ENCODE measurements around the gene FRMD6. TPM values are rescaled to one million over a fixed set of nuclear protein-coding genes. Genes with fewer than 3 reads are reported as not detected.

Gene FRMD6
- 10 to 100 TPM; 38.3 to 85.6 (median 49.6) TPM for total RNA-seq
- polyA plus RNA-seq, result 1 to 10 TPM; 1.6 to 6.6 (median 4.0) TPM

- peak within 1 kb of the TSS; percentile 73 to 96 (median 88) for H3K4me3 ChIP-seq
- H3K36me3 ChIP-seq, result no peaks in the 10 kb centered on the region
- DNase-seq, result peak; percentile 93
- peak within 1 kb of the TSS; percentile 92 to 99 (median 96) for H3K27ac ChIP-seq
- intact Hi-C loops (cut with DNase I), result loop anchor here (2.0 to 5.0 kb wide), 6 partner anchors 109 to 689 kb away; partner anchors contain the start of gene TMX1
- peaks cover 0 to 50% (median 29%) of the 10 kb centered on the region in 4 donors for H3K4me1 ChIP-seq
- no peaks in the 10 kb centered on the region for H3K27me3 ChIP-seq
- 0 to 1% methylated on average over 86 of the region's 86 CpGs for WGBS, 2 donors
- no peaks in the 10 kb centered on the region for H3K9me3 ChIP-seq
- TF ChIP-seq POLR2AphosphoS5 (IDR thresholded peaks at IDR 0.05) (peak; percentile 80 to 94 (median 90)), POLR2A (IDR thresholded peaks at IDR 0.05) (peak; percentile 70), EP300 (IDR thresholded peaks at IDR 0.05) (no peak), CTCF (IDR thresholded peaks at IDR 0.05) (peak; percentile 68 to 84 (median 79))
These were observed at the start of gene FRMD6 for GRCh38 chr14:51651388-51652167. Gene FRMD6, plus strand, starts transcription at chr14:51651910. Its CDS starts 37,927 bp downstream, at chr14:51689837.

GRCh38 chr14:51602310-51602709 is 49.4 kb upstream of the FRMD6 start:
- Histone ChIP-seq H3K27ac (no peak overlapping the region), H3K9me3 (no peaks in the 10 kb centered on the region), H3K36me3 (no peaks in the 10 kb centered on the region), H3K27me3 (no peaks in the 10 kb centered on the region), H3K4me3 (no peak overlapping the region), H3K4me1 (peaks cover 0 to 29% (median 13%) of the 10 kb centered on the region in 4 donors)
- no peak for DNase-seq
- TF ChIP-seq POLR2AphosphoS5 (IDR thresholded peaks at IDR 0.05) (no peak), EP300 (IDR thresholded peaks at IDR 0.05) (no peak), CTCF (IDR thresholded peaks at IDR 0.05) (no peak), POLR2A (IDR thresholded peaks at IDR 0.05) (no peak)
- intact Hi-C loops (cut with DNase I), result no loop called here

- H3K4me3 ChIP-seq, result no peak overlapping the region
- intact Hi-C loops (cut with DNase I), result no loop called here
- H3K36me3 ChIP-seq, result no peaks in the 10 kb centered on the region
- no peaks in the 10 kb centered on the region for H3K9me3 ChIP-seq
- H3K4me1 ChIP-seq, result peaks cover 0 to 29% (median 11%) of the 10 kb centered on the region in 4 donors
- TF ChIP-seq POLR2AphosphoS5 (IDR thresholded peaks at IDR 0.05) (no peak), POLR2A (IDR thresholded peaks at IDR 0.05) (no peak), EP300 (IDR thresholded peaks at IDR 0.05) (no peak), CTCF (IDR thresholded peaks at IDR 0.05) (no peak)
- 87 to 94% methylated on average over 3 of the region's 3 CpGs for WGBS, 2 donors
- no peak for DNase-seq
- H3K27ac ChIP-seq, result no peak overlapping the region
- no peaks in the 10 kb centered on the region for H3K27me3 ChIP-seq
These were observed 48.2 kb upstream of the FRMD6 start for GRCh38 chr14:51603495-51603894.

- Histone ChIP-seq H3K4me1 (peaks cover 0 to 29% (median 11%) of the 10 kb centered on the region in 4 donors), H3K27me3 (no peaks in the 10 kb centered on the region), H3K4me3 (no peak overlapping the region), H3K27ac (no peak overlapping the region), H3K9me3 (no peaks in the 10 kb centered on the region), H3K36me3 (no peaks in the 10 kb centered on the region)
- intact Hi-C loops (cut with DNase I), result no loop called here
- TF ChIP-seq POLR2AphosphoS5 (IDR thresholded peaks at IDR 0.05) (no peak), EP300 (IDR thresholded peaks at IDR 0.05) (no peak), CTCF (IDR thresholded peaks at IDR 0.05) (no peak)
- WGBS, 2 donors, result 78 to 87% methylated on average over 4 of the region's 4 CpGs
- DNase-seq, result no peak
These were observed 47.6 kb upstream of the FRMD6 start for GRCh38 chr14:51604073-51604472.
